ENCODE data around the gene RTL9.
A peak's percentile ranks its signal among the peaks of the same experiment; 100 is the strongest.

RTL9 gene

DNA sequence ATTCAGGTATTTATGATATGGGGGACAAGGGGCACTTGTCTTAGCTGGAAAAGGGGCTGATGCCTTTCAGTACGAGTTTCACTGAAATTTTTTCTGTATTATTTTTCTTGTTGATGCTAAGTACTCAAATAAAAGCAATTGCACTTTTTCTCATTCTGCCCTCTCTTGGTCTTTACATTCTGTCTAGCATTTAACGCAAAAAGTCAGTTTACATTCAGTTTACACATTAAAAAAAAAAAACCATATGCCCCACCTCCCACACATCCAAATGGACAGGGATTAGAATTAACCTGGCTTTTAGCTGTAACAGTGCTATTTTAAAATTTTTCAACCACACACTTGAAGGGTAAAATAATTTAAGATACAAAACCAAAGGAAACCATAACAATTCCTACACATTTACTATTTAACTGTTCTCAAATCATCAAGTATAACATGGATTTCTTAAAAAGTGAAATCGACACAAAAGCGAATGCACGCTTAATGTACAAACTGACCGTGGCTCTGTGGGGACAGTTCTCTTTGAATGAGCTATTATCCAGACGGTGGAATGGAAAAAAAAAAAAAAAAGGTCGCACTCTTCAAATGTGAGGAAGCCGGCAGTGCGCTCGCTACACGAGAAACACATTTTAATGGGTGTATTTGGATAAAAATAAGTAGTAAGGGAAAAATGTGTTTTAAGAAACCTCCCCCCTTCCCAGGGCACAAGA is 42.1 kb upstream of the RTL9 start:
- Mint-ChIP-seq H3K27ac (peak overlapping the region; percentile 89 to 96 (median 94)), H3K27me3 (ENCODE audit: low read depth) (no peaks in the 10 kb centered on the region), H3K36me3 (ENCODE audit: low read depth) (no peaks in the 10 kb centered on the region), H3K4me1 (peaks cover 70% of the 10 kb centered on the region), H3K4me3 (peak overlapping the region; percentile 92 to 97 (median 95)), H3K9me3 (no peaks in the 10 kb centered on the region)
- TF ChIP-seq CTCF (IDR thresholded peaks at IDR 0.05; ENCODE audit: unreplicated experiment in 3 of 3), result no peak

DNA sequence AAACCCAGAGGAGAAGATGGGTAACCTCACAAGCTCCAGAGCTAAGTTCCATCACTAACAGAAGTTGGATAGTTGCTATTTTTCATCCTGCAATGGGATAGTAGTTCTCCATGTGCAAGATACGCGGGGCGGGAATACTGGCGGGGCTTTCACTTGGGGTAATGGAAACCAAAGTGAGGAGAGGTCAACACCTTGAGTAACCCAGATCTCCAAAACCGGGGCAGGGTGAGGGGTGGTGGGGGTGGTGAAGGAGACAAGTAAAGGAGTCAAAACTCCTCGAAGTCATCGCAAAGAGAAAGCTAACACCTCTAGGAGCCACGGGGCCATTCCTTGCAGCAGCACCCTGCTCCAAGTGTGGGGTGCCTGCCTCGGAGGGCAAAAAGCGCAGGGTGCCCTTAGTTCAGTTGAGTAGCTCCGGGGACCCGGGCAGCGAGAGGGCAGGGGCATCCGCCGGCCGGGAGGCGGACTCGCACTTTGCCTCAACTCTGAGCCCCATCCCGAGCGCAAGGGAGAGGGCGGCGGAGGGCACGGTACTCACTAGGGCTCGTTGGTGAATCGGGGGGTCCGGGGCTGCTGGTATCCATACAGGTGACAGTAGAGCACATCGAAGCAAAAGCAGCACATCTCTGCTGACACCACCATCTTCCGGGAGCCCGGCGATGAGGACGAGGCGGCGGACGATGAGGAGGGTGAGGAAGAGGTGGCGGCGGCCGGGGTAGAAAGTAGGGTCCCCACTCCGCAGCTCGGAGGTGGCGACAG is 41.4 kb upstream of the RTL9 start:
- H3K27me3 Mint-ChIP-seq (ENCODE audit: low read depth), result no peaks in the 10 kb centered on the region
- H3K4me1 Mint-ChIP-seq, result peaks cover 70% of the 10 kb centered on the region
- H3K4me3 Mint-ChIP-seq, result peak overlapping the region; percentile 92 to 97 (median 95)
- H3K27ac Mint-ChIP-seq, result peak overlapping the region; percentile 89 to 96 (median 94)
- H3K36me3 Mint-ChIP-seq (ENCODE audit: low read depth), result no peaks in the 10 kb centered on the region
- no peak for TF ChIP-seq CTCF (IDR thresholded peaks at IDR 0.05; ENCODE audit: unreplicated experiment in 3 of 3)
- H3K9me3 Mint-ChIP-seq, result no peaks in the 10 kb centered on the region

GRCh38 chrX:110317820-110318663 is 40.6 kb upstream of the RTL9 start, which contains the start of gene AMMECR1:
AMMECR1 (minus strand) TSS chrX:110318085; CDS start chrX:110318071, 14 bp downstream.
- no peaks in the 10 kb centered on the region for H3K36me3 Mint-ChIP-seq (ENCODE audit: low read depth)
- H3K4me3 Mint-ChIP-seq, result peak within 1 kb of the TSS; percentile 92 to 97 (median 95)
- TF ChIP-seq CTCF (IDR thresholded peaks at IDR 0.05; ENCODE audit: unreplicated experiment in 3 of 3), result no peak
- peaks cover 67% of the 10 kb centered on the region for H3K4me1 Mint-ChIP-seq
- no peaks in the 10 kb centered on the region for H3K9me3 Mint-ChIP-seq
- no peaks in the 10 kb centered on the region for H3K27me3 Mint-ChIP-seq (ENCODE audit: low read depth)
- H3K27ac Mint-ChIP-seq, result peak within 1 kb of the TSS; percentile 89 to 96 (median 94)

- H3K27me3 Mint-ChIP-seq (ENCODE audit: low read depth), result no peaks in the 10 kb centered on the region
- no peaks in the 10 kb centered on the region for H3K36me3 Mint-ChIP-seq (ENCODE audit: low read depth)
- no peaks in the 10 kb centered on the region for H3K9me3 Mint-ChIP-seq
- H3K4me3 Mint-ChIP-seq, result peak overlapping the region; percentile 92 to 97 (median 93)
- H3K4me1 Mint-ChIP-seq, result peaks cover 66% of the 10 kb centered on the region
- TF ChIP-seq CTCF (IDR thresholded peaks at IDR 0.05; ENCODE audit: unreplicated experiment in 3 of 3), result no peak
- H3K27ac Mint-ChIP-seq, result peak overlapping the region; percentile 89 to 94 (median 89)
Measured at GRCh38 chrX:110318664-110318968, 40.0 kb upstream of the RTL9 start.

GRCh38 chrX:110320381-110320987 is 38.2 kb upstream of the RTL9 start:
- TF ChIP-seq CTCF (IDR thresholded peaks at IDR 0.05; ENCODE audit: unreplicated experiment in 3 of 3), result no peak
- Mint-ChIP-seq H3K27me3 (ENCODE audit: low read depth) (no peaks in the 10 kb centered on the region), H3K36me3 (ENCODE audit: low read depth) (no peaks in the 10 kb centered on the region), H3K9me3 (peaks cover 5% of the 10 kb centered on the region), H3K4me3 (peak overlapping the region in 2 of 3 experiments; percentile 11 to 58), H3K27ac (peak overlapping the region in 2 of 3 experiments; percentile 89 to 94), H3K4me1 (peaks cover 55% of the 10 kb centered on the region)
